Loucy (cell line): Measurements from ENCODE around the gene SIK3.

Experiments
- H2AFZ ChIP-seq: fragments of 200-600 bp; sonication (generic); 2 replicates; pipeline ENCODE4 v1.6.0; 2016; ENCODE audit warnings: antibody characterized with exemption, mild to moderate bottlenecking, low read length, moderate library complexity
- H3F3A ChIP-seq: fragments of 200-600 bp; 2 replicates; pipeline ENCODE4 v1.6.0; 2016; ENCODE audit warnings: antibody characterized with exemption, low read depth, mild to moderate bottlenecking
- H3K27me3 ChIP-seq: fragments of 200-600 bp; sonication (generic); 2 replicates; pipeline ENCODE4 v1.6.1; 2014; ENCODE audit warnings: low read length, mild to moderate bottlenecking; ENCODE audit not compliant: insufficient read depth, poor library complexity, severe bottlenecking
- H3K36me3 ChIP-seq: fragments of 200-600 bp; sonication (generic); 2 replicates; pipeline ENCODE4 v1.6.1; 2016; ENCODE audit warnings: low read length; ENCODE audit not compliant: insufficient read depth
- H3K4me1 ChIP-seq: fragments of 200-600 bp; sonication (generic); 2 replicates; pipeline ENCODE4 v1.5.1; 2014; ENCODE audit warnings: low read length, mild to moderate bottlenecking; ENCODE audit not compliant: insufficient read depth, poor library complexity, severe bottlenecking
- H3K4me2 ChIP-seq: fragments of 200-600 bp; sonication (generic); 2 replicates; pipeline ENCODE4 v1.6.0; 2014; ENCODE audit warnings: antibody characterized with exemption, low read length, low read depth, mild to moderate bottlenecking; ENCODE audit not compliant: poor library complexity, severe bottlenecking
- H3K4me3 ChIP-seq: fragments of 200-600 bp; sonication (generic); 2 replicates; pipeline ENCODE4 v1.5.1; 2014; ENCODE audit warnings: low read length, mild to moderate bottlenecking, mixed read lengths; ENCODE audit not compliant: poor library complexity, severe bottlenecking
- H3K79me2 ChIP-seq: fragments of 200-600 bp; sonication (generic); 2 replicates; pipeline ENCODE4 v1.6.1; 2014; ENCODE audit warnings: low read length; ENCODE audit not compliant: insufficient read depth
- H3K9ac ChIP-seq: fragments of 200-600 bp; sonication (generic); 2 replicates; pipeline ENCODE4 v1.6.0; 2014; ENCODE audit warnings: mild to moderate bottlenecking, low read depth, low read length, moderate library complexity; ENCODE audit not compliant: poor library complexity, severe bottlenecking
- H3K9me2 ChIP-seq: fragments of 200-600 bp; sonication (generic); replicated peaks from 2 replicates; pipeline ENCODE4 v1.6.1; 2016; ENCODE audit warnings: low read depth, low read length, mixed read lengths
- H3K9me3 ChIP-seq: fragments of 200-600 bp; sonication (generic); 2 replicates; pipeline ENCODE4 v1.6.1; 2014; ENCODE audit warnings: mild to moderate bottlenecking, antibody characterized with exemption, low read length, low read depth; ENCODE audit not compliant: insufficient read depth
- H4K20me1 ChIP-seq: fragments of 200-600 bp; sonication (generic); 2 replicates; pipeline ENCODE4 v1.6.0; 2014; ENCODE audit warnings: antibody characterized with exemption, low read length, mild to moderate bottlenecking; ENCODE audit not compliant: insufficient read depth, poor library complexity, severe bottlenecking
- CTCF ChIP-seq: fragments of 200-600 bp; sonication (generic); conservative IDR thresholded peaks from 2 replicates; pipeline ENCODE4 v1.5.1; 2014; ENCODE audit warnings: mild to moderate bottlenecking, antibody characterized with exemption, low read length
- EZH2phosphoT487 ChIP-seq: fragments of 200-600 bp; IDR thresholded peaks from 2 replicates; pipeline ENCODE4 v1.6.1; 2018; ENCODE audit warnings: antibody characterized with exemption, mild to moderate bottlenecking, moderate library complexity, borderline replicate concordance

Gene SIK3

GRCh38 chr11:116909245-116909644 is 189.0 kb downstream of the SIK3 start:
- no peak overlapping the region for H3K4me3 ChIP-seq
- no peak overlapping the region for H3K9ac ChIP-seq
- H3K27me3 ChIP-seq: no peaks in the 10 kb centered on the region
- no peaks in the 10 kb centered on the region; the same call in 1 of the 2 replicates for H3K36me3 ChIP-seq
- H4K20me1 ChIP-seq: no peaks in the 10 kb centered on the region
- H3F3A ChIP-seq: no peaks in the 10 kb centered on the region
- TF ChIP-seq CTCF (no peak), EZH2phosphoT487 (no peak)
- no peaks in the 10 kb centered on the region; the same call in 1 of the 2 replicates for H3K79me2 ChIP-seq
- no peaks in the 10 kb centered on the region for H3K9me2 ChIP-seq
- H3K9me3 ChIP-seq: no peaks in the 10 kb centered on the region
- H3K4me2 ChIP-seq: no peak overlapping the region
- no peaks in the 10 kb centered on the region for H3K4me1 ChIP-seq
- no peak overlapping the region for H2AFZ ChIP-seq

GRCh38 chr11:116906479-116906878 is 191.7 kb downstream of the SIK3 start:
- no peak for TF ChIP-seq EZH2phosphoT487
- TF ChIP-seq CTCF: no peak
- no peak overlapping the region for H3K9ac ChIP-seq
- no peaks in the 10 kb centered on the region for H4K20me1 ChIP-seq
- no peak overlapping the region for H3K4me3 ChIP-seq
- peaks cover 19% of the 10 kb centered on the region for H3K4me1 ChIP-seq
- no peaks in the 10 kb centered on the region; the same call in 1 of the 2 replicates for H3K36me3 ChIP-seq
- H2AFZ ChIP-seq: no peak overlapping the region
- H3K4me2 ChIP-seq: no peak overlapping the region
- H3K79me2 ChIP-seq: no peaks in the 10 kb centered on the region; the same call in 1 of the 2 replicates
- no peaks in the 10 kb centered on the region for H3K9me3 ChIP-seq
- H3K9me2 ChIP-seq: no peaks in the 10 kb centered on the region
- H3K27me3 ChIP-seq: no peaks in the 10 kb centered on the region
- no peaks in the 10 kb centered on the region for H3F3A ChIP-seq

- Histone ChIP-seq H3K4me2 (no peak overlapping the region), H3K79me2 (no peaks in the 10 kb centered on the region; the same call in 1 of the 2 replicates), H3K4me3 (no peak overlapping the region), H3K4me1 (peaks cover 19% of the 10 kb centered on the region), H3K9ac (no peak overlapping the region), H3K9me2 (no peaks in the 10 kb centered on the region), H3K9me3 (0 out of 2 replicates have a peak, but pooled peaks cover 2% of the 10 kb centered on the region), H2AFZ (no peak overlapping the region), H3K36me3 (no peaks in the 10 kb centered on the region; the same call in 1 of the 2 replicates), H3K27me3 (no peaks in the 10 kb centered on the region), H3F3A (no peaks in the 10 kb centered on the region), H4K20me1 (no peaks in the 10 kb centered on the region)
- TF ChIP-seq EZH2phosphoT487: no peak
- no peak for TF ChIP-seq CTCF
Measured at GRCh38 chr11:116903090-116903489, 195.1 kb downstream of the SIK3 start.
